ENCODE results near the gene NSD2.

Gene NSD2

DNA sequence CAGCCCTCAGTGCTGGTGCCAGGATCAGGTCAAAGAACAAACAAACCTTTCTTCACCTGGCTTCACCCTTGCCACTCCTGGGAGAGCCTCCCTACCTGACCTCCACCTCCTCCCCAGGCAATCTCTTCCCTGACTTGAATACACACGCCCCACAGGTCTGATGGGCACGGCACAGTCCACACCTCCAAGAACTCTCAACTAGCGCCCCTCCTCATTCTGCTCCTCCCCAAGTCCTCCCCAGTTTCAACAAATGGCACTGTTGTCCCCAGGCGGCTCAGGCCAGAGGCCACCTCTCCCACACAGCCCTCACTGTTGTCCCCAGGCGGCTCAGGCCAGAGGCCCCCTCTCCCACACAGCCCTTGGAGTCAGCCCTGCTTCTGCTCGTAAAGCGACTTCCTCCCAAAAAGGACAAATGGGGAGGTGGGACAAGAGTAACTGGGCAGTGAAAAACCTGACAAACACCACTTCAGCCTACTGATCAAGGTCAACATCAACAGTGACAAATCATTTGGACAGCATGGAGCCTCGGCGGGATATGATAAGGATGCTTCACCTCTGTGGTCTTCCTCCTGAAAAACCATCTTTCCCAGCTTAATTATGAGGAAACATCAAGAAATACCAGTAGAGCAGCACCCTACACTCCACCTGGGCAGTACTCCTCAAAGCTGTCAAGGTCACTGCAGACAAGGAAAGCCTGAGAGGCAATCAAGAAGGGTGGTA lies 18.1 kb upstream of the NSD2 start:
- Histone ChIP-seq H3K79me2 (peaks cover 10% of the 10 kb centered on the region), H3K27me3 (ENCODE audit: control insufficient read depth, insufficient read depth, low read length) (no peaks in the 10 kb centered on the region), H3K4me2 (ENCODE audit: low read length) (no peak overlapping the region), H3K4me1 (no peaks in the 10 kb centered on the region), H3K4me3 (ENCODE audit: low read depth, low read length) (no peak overlapping the region), H3K9me3 (ENCODE audit: control insufficient read depth, low read length) (no peaks in the 10 kb centered on the region), H3K27ac (no peak overlapping the region), H2AFZ (no peak overlapping the region), H3K36me3 (ENCODE audit: control insufficient read depth, insufficient read depth, low read length) (no peaks in the 10 kb centered on the region), H3K9ac (no peak overlapping the region)
- TF ChIP-seq CTCF (IDR thresholded peaks at IDR 0.05) = no peak

DNA sequence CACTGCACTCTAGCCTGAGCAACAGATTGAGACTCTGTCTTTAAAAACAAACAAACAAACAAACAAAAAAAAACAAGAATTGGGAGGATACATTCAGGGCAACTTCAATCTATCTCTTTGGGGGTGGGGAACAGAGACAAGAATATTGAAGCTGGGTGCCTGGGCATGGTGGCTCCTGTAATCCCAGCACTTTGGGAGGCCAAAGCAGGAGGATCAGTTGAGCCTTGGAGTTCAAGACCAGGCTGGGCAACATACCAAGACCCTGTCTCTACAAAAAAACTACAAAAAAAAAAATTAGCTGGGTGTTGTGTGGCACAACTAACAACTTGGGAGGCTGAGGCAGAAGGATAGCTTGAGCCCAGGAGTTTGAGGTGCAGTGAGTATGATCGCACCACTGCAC lies 16.4 kb upstream of the NSD2 start:
- TF ChIP-seq CTCF (IDR thresholded peaks at IDR 0.05) = no peak
- H3K4me1 ChIP-seq = no peaks in the 10 kb centered on the region
- no peaks in the 10 kb centered on the region for H3K9me3 ChIP-seq (ENCODE audit: control insufficient read depth, low read length)
- no peak overlapping the region for H3K9ac ChIP-seq
- no peaks in the 10 kb centered on the region for H3K36me3 ChIP-seq (ENCODE audit: control insufficient read depth, insufficient read depth, low read length)
- peaks cover 10% of the 10 kb centered on the region for H3K79me2 ChIP-seq
- H2AFZ ChIP-seq = no peak overlapping the region
- peak overlapping the region; percentile 90 for H3K4me2 ChIP-seq (ENCODE audit: low read length)
- peak overlapping the region; percentile 79 for H3K4me3 ChIP-seq (ENCODE audit: low read depth, low read length)
- no peaks in the 10 kb centered on the region for H3K27me3 ChIP-seq (ENCODE audit: control insufficient read depth, insufficient read depth, low read length)
- H3K27ac ChIP-seq = no peak overlapping the region

DNA sequence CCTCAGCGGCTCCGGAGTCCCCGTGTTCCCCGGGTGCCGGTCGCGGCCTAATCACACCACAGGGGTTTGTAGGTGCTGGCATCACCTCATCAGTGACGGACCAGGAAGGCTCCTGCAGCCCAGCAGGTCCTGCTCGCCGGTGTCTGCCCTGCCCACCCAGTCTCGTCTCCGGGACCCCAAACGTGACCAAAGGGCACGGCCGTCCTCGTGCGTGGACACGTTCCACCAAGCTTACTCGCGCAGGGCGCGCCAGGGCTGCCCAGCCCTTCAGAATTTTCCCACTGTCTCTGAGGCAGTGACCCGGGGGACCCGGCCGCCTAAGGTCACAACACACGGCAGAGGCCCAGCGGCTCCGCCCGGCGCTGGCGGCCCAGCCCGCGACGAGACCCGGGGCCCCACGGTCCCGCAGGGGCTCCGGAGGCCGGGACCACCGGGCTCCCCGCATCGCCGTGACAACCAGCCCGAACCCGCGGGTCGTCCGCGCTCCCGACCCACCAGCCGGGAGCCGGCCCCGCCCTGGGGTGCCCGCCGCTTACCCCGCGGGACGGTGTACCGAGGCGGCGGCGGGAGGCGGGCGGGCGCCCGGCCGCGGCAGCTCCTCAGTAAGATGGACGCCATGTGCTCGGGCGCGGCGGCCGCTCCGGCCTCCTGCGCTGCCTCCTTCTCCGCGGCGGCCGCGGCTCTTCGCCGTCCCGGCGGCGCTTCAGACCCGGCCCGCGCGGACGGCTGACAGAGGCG lies 15.7 kb upstream of the NSD2 start:
- Histone ChIP-seq H3K27me3 (ENCODE audit: control insufficient read depth, insufficient read depth, low read length) (no peaks in the 10 kb centered on the region), H3K4me3 (ENCODE audit: low read depth, low read length) (peak overlapping the region; percentile 79), H3K27ac (no peak overlapping the region), H3K9ac (no peak overlapping the region), H3K4me1 (no peaks in the 10 kb centered on the region), H3K36me3 (ENCODE audit: control insufficient read depth, insufficient read depth, low read length) (no peaks in the 10 kb centered on the region), H3K79me2 (peaks cover 10% of the 10 kb centered on the region), H2AFZ (peak overlapping the region; percentile 60), H3K4me2 (ENCODE audit: low read length) (peak overlapping the region; percentile 90), H3K9me3 (ENCODE audit: control insufficient read depth, low read length) (no peaks in the 10 kb centered on the region)
- TF ChIP-seq CTCF (IDR thresholded peaks at IDR 0.05) = no peak

- TF ChIP-seq CTCF (IDR thresholded peaks at IDR 0.05) = peak; percentile 8
- Histone ChIP-seq H3K27ac (peak within 1 kb of the TSS; percentile 65), H3K27me3 (ENCODE audit: control insufficient read depth, insufficient read depth, low read length) (no peaks in the 10 kb centered on the region), H3K9ac (no peak within 1 kb of the TSS), H3K79me2 (peaks cover 10% of the 10 kb centered on the region), H3K4me2 (ENCODE audit: low read length) (peak within 1 kb of the TSS; percentile 90), H3K36me3 (ENCODE audit: control insufficient read depth, insufficient read depth, low read length) (no peaks in the 10 kb centered on the region), H2AFZ (peak within 1 kb of the TSS; percentile 93), H3K4me1 (no peaks in the 10 kb centered on the region), H3K9me3 (ENCODE audit: control insufficient read depth, low read length) (no peaks in the 10 kb centered on the region), H3K4me3 (ENCODE audit: low read depth, low read length) (peak within 1 kb of the TSS; percentile 79)
These were observed 14.9 kb upstream of the NSD2 start, which contains the start of gene LETM1 for GRCh38 chr4:1856071-1856942. Gene LETM1 (minus strand): TSS chr4:1856156. CDS start chr4:1855950, 206 bp downstream.

Measured in parathyroid adenoma (tissue), 2 donors.